Ramos (cell line): Measurements from ENCODE around the gene CDK5RAP2.

Source experiments
- in situ Hi-C: fragments of 300-500 bp; cut with MboI; formaldehyde crosslinking; loops from one replicate; pipeline ENCODE4 v1.14.3; 2022; ENCODE audit warnings: low sequenced_read_pairs; ENCODE audit not compliant: unreplicated experiment

Gene CDK5RAP2

GRCh38 chr9:120389867-120390266 lies 190.1 kb downstream of the CDK5RAP2 start:
- in situ Hi-C loops, result no loop called here

- in situ Hi-C loops, result no loop called here
Observed at GRCh38 chr9:120389300-120389699, 190.7 kb downstream of the CDK5RAP2 start.

GRCh38 chr9:120388003-120388855 lies 191.7 kb downstream of the CDK5RAP2 start:
- in situ Hi-C loops, result no loop called here

- in situ Hi-C loops, result no loop called here
Observed at GRCh38 chr9:120387257-120388002, 192.5 kb downstream of the CDK5RAP2 start.

GRCh38 chr9:120386390-120387131 lies 193.4 kb downstream of the CDK5RAP2 start:
- in situ Hi-C loops, result no loop called here

- in situ Hi-C loops, result no loop called here
Observed at GRCh38 chr9:120385606-120386389, 194.2 kb downstream of the CDK5RAP2 start.

GRCh38 chr9:120384925-120385272 lies 195.1 kb downstream of the CDK5RAP2 start:
- in situ Hi-C loops, result no loop called here

- in situ Hi-C loops, result no loop called here
Observed at GRCh38 chr9:120383999-120384924, 195.7 kb downstream of the CDK5RAP2 start.

GRCh38 chr9:120383611-120383998 lies 196.4 kb downstream of the CDK5RAP2 start:
- in situ Hi-C loops, result no loop called here

- in situ Hi-C loops, result no loop called here
Observed at GRCh38 chr9:120382453-120382852, 197.5 kb downstream of the CDK5RAP2 start.

- in situ Hi-C loops, result no loop called here
Observed at GRCh38 chr9:120381839-120382238, 198.1 kb downstream of the CDK5RAP2 start.

GRCh38 chr9:120379611-120380010 lies 200.4 kb downstream of the CDK5RAP2 start:
- in situ Hi-C loops, result no loop called here

- in situ Hi-C loops, result no loop called here
Observed at GRCh38 chr9:120378680-120379079, 201.3 kb downstream of the CDK5RAP2 start.

- in situ Hi-C loops, result no loop called here
Observed at GRCh38 chr9:120377268-120378159, 202.5 kb downstream of the CDK5RAP2 start.

GRCh38 chr9:120376101-120376500 lies 203.9 kb downstream of the CDK5RAP2 start:
- in situ Hi-C loops, result no loop called here

- in situ Hi-C loops, result no loop called here
Observed at GRCh38 chr9:120375316-120375715, 204.7 kb downstream of the CDK5RAP2 start.

GRCh38 chr9:120374817-120375216 lies 205.2 kb downstream of the CDK5RAP2 start:
- in situ Hi-C loops, result no loop called here

GRCh38 chr9:120374239-120374638 lies 205.7 kb downstream of the CDK5RAP2 start:
- in situ Hi-C loops, result no loop called here
